ENCODE results near the gene TSC22D4.

DNA sequence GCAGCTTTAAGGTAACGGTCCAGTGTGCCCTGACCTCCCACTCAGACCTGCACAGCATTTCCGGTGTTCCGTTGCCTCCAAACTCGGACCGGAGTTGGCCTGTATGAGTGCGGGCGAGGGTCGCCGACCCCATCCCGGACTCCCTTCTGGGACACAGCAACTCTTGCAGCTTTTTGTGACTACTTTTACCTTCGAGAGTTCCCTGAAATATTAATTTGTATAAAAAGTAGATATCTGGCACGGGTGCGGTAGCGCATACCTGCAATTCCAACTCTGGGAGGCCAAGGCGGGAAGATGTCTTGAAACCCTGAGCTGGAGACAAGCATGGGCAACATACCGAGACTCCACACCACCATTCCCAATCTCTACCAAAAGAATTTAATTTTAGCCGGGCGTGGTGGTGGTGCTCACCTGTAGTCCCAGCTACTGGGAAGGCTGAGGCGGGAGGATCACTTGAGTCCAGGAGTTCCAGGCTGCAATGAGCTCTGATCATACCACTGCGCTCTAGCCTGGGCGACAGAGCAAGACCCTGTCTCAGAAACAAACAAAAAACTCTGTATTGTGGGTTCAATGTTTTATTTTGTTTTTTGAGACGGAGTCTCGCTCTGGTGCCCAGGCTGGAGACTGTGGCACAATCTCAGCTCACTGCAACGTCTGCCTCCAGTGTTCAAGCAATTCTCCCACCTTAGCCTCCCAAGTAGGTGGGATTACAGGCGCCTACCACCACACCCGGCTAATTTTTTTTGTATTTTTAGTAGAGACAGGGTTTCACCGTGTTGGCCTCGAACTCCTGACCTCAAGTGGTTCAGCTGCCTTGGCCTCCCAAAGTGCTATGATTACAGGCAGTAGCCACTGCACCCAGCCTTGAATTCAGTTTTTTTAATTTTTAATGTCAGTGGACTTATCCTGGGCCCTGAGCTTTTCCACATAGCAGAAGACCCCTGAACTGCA lies 41.6 kb downstream of the TSC22D4 start:
- TF ChIP-seq REST (IDR thresholded peaks at IDR 0.05; ENCODE audit: insufficient read depth in 1 of 2, low read depth in 2 of 2, low read length in 2 of 2) (no peak), POLR2AphosphoS5 (IDR thresholded peaks at IDR 0.05; ENCODE audit: low read depth, low read length) (no peak)
